ENCODE results near the gene GAB3.

The GAB3 gene

GRCh38 chrX:154727418-154727817, 23.5 kb downstream of the GAB3 start:
- in situ Hi-C loops (cut with HindIII; ENCODE audit: low pct_unique_long_range_greater_than_20kb, low sequenced_read_pairs) = no loop called here
- no peak for TF ChIP-seq JUND (IDR thresholded peaks at IDR 0.05; ENCODE audit: low read depth)
- no peak for DNase-seq (ENCODE audit: low read depth in 1 of 2, low spot score in 1 of 2)

- in situ Hi-C loops (cut with HindIII; ENCODE audit: low pct_unique_long_range_greater_than_20kb, low sequenced_read_pairs) = no loop called here
- no peak for TF ChIP-seq JUND (IDR thresholded peaks at IDR 0.05; ENCODE audit: low read depth)
- no peak for DNase-seq (ENCODE audit: low read depth in 1 of 2, low spot score in 1 of 2)
Observed at GRCh38 chrX:154724993-154725756, 25.7 kb downstream of the GAB3 start.

GRCh38 chrX:154721155-154721554, 29.7 kb downstream of the GAB3 start:
- DNase-seq (ENCODE audit: low read depth in 1 of 2, low spot score in 1 of 2) = no peak
- in situ Hi-C loops (cut with HindIII; ENCODE audit: low pct_unique_long_range_greater_than_20kb, low sequenced_read_pairs) = no loop called here
- TF ChIP-seq JUND (IDR thresholded peaks at IDR 0.05; ENCODE audit: low read depth) = no peak

GRCh38 chrX:154720067-154720466, 30.8 kb downstream of the GAB3 start:
- no peak for DNase-seq (ENCODE audit: low read depth in 1 of 2, low spot score in 1 of 2)
- no peak for TF ChIP-seq JUND (IDR thresholded peaks at IDR 0.05; ENCODE audit: low read depth)
- in situ Hi-C loops (cut with HindIII; ENCODE audit: low pct_unique_long_range_greater_than_20kb, low sequenced_read_pairs) = no loop called here

- in situ Hi-C loops (cut with HindIII; ENCODE audit: low pct_unique_long_range_greater_than_20kb, low sequenced_read_pairs) = no loop called here
- TF ChIP-seq JUND (IDR thresholded peaks at IDR 0.05; ENCODE audit: low read depth) = no peak
- no peak for DNase-seq (ENCODE audit: low read depth in 1 of 2, low spot score in 1 of 2)
Observed at GRCh38 chrX:154719132-154719675, 31.7 kb downstream of the GAB3 start.

DNA sequence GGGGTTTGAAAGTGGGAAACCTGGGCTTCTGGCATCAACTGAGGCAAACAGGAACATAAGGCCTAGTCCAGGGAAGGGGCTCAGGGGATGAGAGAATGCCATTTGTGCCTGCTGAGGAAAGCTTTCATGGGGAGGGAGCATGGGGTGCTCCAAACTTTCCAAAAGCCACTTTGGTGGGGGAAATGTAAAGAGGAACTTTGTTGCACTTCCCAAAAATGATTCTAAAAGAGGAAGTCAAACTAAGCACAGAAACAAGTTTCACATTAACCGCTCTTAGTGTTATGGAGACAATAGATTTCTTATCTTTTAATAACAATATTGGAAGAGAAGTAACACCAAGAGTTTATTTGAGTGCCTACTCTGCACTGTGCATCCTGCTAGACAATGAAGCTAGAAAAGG, 32.3 kb downstream of the GAB3 start:
- no peak for DNase-seq (ENCODE audit: low read depth in 1 of 2, low spot score in 1 of 2)
- in situ Hi-C loops (cut with HindIII; ENCODE audit: low pct_unique_long_range_greater_than_20kb, low sequenced_read_pairs) = no loop called here
- no peak for TF ChIP-seq JUND (IDR thresholded peaks at IDR 0.05; ENCODE audit: low read depth)

DNA sequence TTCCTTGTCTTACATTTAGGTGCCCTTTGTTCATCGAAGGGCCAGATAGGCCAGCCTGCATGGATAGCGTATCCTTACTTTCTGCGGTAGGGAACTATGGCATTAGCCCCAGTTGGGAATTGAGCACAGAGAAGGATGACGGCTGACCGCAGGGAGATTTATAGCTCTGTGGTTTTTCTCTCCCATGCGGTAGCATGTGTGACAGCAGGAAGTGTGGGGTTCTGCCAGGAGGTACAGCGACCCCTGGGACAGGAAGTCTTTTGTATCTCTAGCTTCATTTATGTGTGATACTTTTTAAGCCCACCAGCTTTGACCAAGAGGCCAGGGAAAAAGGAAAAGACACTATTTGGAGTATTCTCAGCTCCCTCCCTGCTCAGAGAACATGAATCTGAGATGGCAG, 33.1 kb downstream of the GAB3 start:
- in situ Hi-C loops (cut with HindIII; ENCODE audit: low pct_unique_long_range_greater_than_20kb, low sequenced_read_pairs) = no loop called here
- TF ChIP-seq JUND (IDR thresholded peaks at IDR 0.05; ENCODE audit: low read depth) = no peak

GRCh38 chrX:154715825-154716224, 35.1 kb downstream of the GAB3 start:
- peak in 1 of 2 experiments; percentile 10 for DNase-seq (ENCODE audit: low read depth in 1 of 2, low spot score in 1 of 2)
- no peak for TF ChIP-seq JUND (IDR thresholded peaks at IDR 0.05; ENCODE audit: low read depth)
- in situ Hi-C loops (cut with HindIII; ENCODE audit: low pct_unique_long_range_greater_than_20kb, low sequenced_read_pairs) = no loop called here

More for the DNA sequence above, 33.1 kb downstream of the GAB3 start:
- DNase-seq (ENCODE audit: low read depth in 1 of 2, low spot score in 1 of 2) = peak in 1 of 2 experiments; percentile 23

DNA sequence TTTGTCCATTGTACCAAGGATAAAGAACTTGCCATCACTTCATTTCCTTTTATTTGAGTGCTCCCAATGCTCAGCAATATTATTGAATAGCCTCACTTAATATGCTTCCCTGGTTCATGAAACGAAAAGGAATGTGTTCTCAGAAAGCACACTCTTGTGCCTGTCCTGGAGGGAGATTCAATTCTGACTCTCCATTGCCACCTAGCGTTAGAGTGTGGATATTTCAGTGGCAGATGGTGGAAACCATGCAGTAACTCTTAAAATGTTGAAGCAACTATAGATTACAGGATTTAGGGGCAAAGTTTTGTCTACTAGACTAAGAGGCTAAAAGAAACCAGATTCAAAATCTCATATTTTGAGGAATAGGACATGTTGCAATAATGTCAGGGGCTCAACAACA, 36.0 kb downstream of the GAB3 start:
- in situ Hi-C loops (cut with HindIII; ENCODE audit: low pct_unique_long_range_greater_than_20kb, low sequenced_read_pairs) = no loop called here
- no peak for TF ChIP-seq JUND (IDR thresholded peaks at IDR 0.05; ENCODE audit: low read depth)
- peak; percentile 7 to 58 for DNase-seq (ENCODE audit: low read depth in 1 of 2, low spot score in 1 of 2)

- TF ChIP-seq JUND (IDR thresholded peaks at IDR 0.05; ENCODE audit: low read depth) = no peak
- DNase-seq (ENCODE audit: low read depth in 1 of 2, low spot score in 1 of 2) = no peak
- in situ Hi-C loops (cut with HindIII; ENCODE audit: low pct_unique_long_range_greater_than_20kb, low sequenced_read_pairs) = no loop called here
Observed at GRCh38 chrX:154712781-154713740, 37.8 kb downstream of the GAB3 start.

- TF ChIP-seq JUND (IDR thresholded peaks at IDR 0.05; ENCODE audit: low read depth) = no peak
- in situ Hi-C loops (cut with HindIII; ENCODE audit: low pct_unique_long_range_greater_than_20kb, low sequenced_read_pairs) = no loop called here
- DNase-seq (ENCODE audit: low read depth in 1 of 2, low spot score in 1 of 2) = no peak
Observed at GRCh38 chrX:154711264-154711663, 39.6 kb downstream of the GAB3 start.

GRCh38 chrX:154710309-154710708, 40.6 kb downstream of the GAB3 start:
- in situ Hi-C loops (cut with HindIII; ENCODE audit: low pct_unique_long_range_greater_than_20kb, low sequenced_read_pairs) = no loop called here
- TF ChIP-seq JUND (IDR thresholded peaks at IDR 0.05; ENCODE audit: low read depth) = no peak
- DNase-seq (ENCODE audit: low read depth in 1 of 2, low spot score in 1 of 2) = no peak

Data from T47D (cell line).